ENCODE measurements around the gene VARS1.
"Not testable (repeated sequence)": the region's sequence is repeated elsewhere in the genome, so short reads cannot be mapped to it uniquely, and the experiment has no call there.

VARS1 gene

DNA sequence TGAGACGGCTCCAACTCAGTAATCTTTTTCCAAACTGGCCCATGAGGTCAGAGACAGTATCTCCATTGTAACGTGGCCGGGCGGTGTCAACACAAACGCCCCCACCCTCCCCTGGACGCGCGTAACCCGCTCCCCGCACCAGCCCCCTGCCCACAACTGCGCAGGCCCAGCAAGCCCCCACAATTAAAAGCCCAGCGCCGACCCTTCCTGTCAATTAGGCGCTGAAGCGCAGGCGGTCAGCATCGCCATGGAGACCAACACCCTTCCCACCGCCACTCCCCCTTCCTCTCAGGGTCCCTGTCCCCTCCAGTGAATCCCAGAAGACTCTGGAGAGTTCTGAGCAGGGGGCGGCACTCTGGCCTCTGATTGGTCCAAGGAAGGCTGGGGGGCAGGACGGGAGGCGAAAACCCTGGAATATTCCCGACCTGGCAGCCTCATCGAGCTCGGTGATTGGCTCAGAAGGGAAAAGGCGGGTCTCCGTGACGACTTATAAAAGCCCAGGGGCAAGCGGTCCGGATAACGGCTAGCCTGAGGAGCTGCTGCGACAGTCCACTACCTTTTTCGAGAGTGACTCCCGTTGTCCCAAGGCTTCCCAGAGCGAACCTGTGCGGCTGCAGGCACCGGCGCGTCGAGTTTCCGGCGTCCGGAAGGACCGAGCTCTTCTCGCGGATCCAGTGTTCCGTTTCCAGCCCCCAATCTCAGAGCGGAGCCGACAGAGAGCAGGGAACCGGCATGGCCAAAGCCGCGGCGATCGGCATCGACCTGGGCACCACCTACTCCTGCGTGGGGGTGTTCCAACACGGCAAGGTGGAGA, 19.7 kb upstream of the VARS1 start, which contains the start of the genes HSPA1A and HSPA1L:
TSS of gene HSPA1A (plus strand) at position 519 of the 814 bp plus-strand sequence. CDS start at position 733, 214 bp downstream.
TSS of gene HSPA1L (minus strand) at position 259 of the 814 bp plus-strand sequence. CDS start 3,311 bp downstream, outside the sequence.
- Mint-ChIP-seq H3K27me3 (ENCODE audit: low read depth, poor library complexity) (peaks cover 10% of the 10 kb centered on the region), H3K4me1 (peaks cover 30% of the 10 kb centered on the region), H3K4me3 (peak within 1 kb of the TSS; percentile 81), H3K27ac (peak within 1 kb of the TSS; percentile 99), H3K9me3 (peaks cover 35% of the 10 kb centered on the region), H3K36me3 (ENCODE audit: low read depth) (peaks cover 22% of the 10 kb centered on the region)
- TF ChIP-seq, protein P1, sequence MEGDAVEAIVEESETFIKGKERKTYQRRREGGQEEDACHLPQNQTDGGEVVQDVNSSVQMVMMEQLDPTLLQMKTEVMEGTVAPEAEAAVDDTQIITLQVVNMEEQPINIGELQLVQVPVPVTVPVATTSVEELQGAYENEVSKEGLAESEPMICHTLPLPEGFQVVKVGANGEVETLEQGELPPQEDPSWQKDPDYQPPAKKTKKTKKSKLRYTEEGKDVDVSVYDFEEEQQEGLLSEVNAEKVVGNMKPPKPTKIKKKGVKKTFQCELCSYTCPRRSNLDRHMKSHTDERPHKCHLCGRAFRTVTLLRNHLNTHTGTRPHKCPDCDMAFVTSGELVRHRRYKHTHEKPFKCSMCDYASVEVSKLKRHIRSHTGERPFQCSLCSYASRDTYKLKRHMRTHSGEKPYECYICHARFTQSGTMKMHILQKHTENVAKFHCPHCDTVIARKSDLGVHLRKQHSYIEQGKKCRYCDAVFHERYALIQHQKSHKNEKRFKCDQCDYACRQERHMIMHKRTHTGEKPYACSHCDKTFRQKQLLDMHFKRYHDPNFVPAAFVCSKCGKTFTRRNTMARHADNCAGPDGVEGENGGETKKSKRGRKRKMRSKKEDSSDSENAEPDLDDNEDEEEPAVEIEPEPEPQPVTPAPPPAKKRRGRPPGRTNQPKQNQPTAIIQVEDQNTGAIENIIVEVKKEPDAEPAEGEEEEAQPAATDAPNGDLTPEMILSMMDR (IDR thresholded peaks at IDR 0.05): no peak
- peak; percentile 86 for DNase-seq

DNA sequence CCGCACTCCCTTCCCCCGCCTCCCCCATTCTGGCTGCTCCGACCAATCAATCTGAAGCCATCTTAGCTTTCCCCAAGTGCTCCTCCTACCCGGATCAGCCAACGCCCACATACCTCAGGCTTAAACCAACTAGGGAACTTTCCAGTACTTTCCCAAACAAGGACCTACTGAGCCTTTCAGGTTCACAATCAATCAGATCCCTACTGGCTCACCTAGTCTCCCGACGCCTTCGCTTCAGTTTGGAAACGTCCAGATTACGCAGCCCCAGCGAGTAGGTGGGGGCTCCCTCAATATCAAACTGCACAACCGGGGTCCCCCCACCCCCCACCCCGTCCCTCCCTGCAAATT, 19.1 kb upstream of the VARS1 start:
- peaks cover 6% of the 10 kb centered on the region for H3K27me3 Mint-ChIP-seq (ENCODE audit: low read depth, poor library complexity)
- peak overlapping the region; percentile 99 for H3K27ac Mint-ChIP-seq
- TF ChIP-seq, protein P1 (IDR thresholded peaks at IDR 0.05): no peak
- peak; percentile 76 for DNase-seq
- peak overlapping the region; percentile 81 for H3K4me3 Mint-ChIP-seq
- peaks cover 25% of the 10 kb centered on the region for H3K4me1 Mint-ChIP-seq
- peaks cover 31% of the 10 kb centered on the region for H3K9me3 Mint-ChIP-seq
- peaks cover 22% of the 10 kb centered on the region for H3K36me3 Mint-ChIP-seq (ENCODE audit: low read depth)

DNA sequence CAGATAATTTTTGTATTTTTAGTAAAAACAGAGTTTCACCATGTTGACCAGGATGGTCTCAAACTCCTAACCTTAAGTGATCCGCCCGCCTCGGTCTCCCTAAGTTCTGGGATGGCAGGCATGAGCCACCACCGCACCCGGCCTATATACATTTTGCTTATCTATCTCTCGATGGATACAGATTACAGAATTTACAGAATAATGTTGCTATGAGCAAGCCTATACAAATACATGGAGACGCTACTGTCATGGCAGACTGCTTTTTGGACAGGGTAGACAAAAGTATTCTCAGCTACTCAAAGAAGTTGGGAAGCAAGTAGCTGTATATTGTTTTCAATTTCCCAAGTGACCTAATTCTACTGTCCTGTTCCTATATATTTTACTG, 17.9 kb upstream of the VARS1 start:
- DNase-seq: no peak
- H3K27me3 Mint-ChIP-seq (ENCODE audit: low read depth, poor library complexity): peaks cover 6% of the 10 kb centered on the region
- peaks cover 16% of the 10 kb centered on the region for H3K36me3 Mint-ChIP-seq (ENCODE audit: low read depth)
- peaks cover 29% of the 10 kb centered on the region for H3K4me1 Mint-ChIP-seq
- H3K27ac Mint-ChIP-seq: peak overlapping the region; percentile 86
- no peak overlapping the region for H3K4me3 Mint-ChIP-seq
- TF ChIP-seq, protein P1 (IDR thresholded peaks at IDR 0.05): no peak
- H3K9me3 Mint-ChIP-seq: peaks cover 22% of the 10 kb centered on the region

DNA sequence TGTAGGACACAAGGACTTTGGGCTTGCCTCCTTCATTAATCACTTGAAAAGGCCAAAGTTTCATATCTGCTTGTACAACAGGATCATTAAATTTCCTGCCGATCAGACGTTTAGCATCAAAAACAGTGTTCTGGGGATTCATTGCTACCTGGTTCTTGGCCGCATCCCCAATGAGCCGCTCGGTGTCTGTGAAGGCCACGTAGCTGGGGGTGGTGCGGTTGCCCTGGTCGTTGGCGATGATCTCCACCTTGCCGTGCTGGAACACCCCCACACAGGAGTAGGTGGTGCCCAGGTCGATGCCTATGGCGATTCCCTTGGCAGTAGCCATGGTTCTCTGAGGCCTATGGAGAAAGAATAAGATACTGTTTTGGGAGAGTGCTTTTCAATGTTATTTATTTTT, 16.1 kb upstream of the VARS1 start:
- peaks cover 6% of the 10 kb centered on the region for H3K36me3 Mint-ChIP-seq (ENCODE audit: low read depth)
- no peak overlapping the region for H3K27ac Mint-ChIP-seq
- H3K27me3 Mint-ChIP-seq (ENCODE audit: low read depth, poor library complexity): peaks cover 6% of the 10 kb centered on the region
- peaks cover 11% of the 10 kb centered on the region for H3K9me3 Mint-ChIP-seq
- TF ChIP-seq, protein P1 (IDR thresholded peaks at IDR 0.05): no peak
- peaks cover 29% of the 10 kb centered on the region for H3K4me1 Mint-ChIP-seq
- no peak for DNase-seq
- H3K4me3 Mint-ChIP-seq: no peak overlapping the region

DNA sequence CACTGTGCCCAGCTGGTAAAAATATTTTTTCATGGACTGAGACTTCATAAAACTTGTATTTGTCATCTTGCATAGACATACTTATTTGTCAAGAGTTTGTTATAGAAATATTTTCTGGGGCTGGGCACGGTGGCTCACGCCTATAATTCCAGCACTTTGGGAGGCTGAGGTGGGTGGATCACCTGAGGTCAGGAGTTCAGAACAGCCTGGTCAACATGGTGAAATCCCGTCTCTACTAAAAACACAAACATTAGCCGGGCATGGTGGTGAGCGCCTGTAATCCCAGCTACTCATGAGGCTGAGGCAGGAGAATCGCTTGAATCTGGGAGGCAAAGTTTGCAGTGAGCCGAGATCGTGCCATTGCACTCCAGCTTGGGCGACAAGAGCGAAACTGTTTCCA, 13.0 kb upstream of the VARS1 start:
- peaks cover 22% of the 10 kb centered on the region for H3K4me1 Mint-ChIP-seq
- not testable (repeated sequence) for DNase-seq; H3K27ac Mint-ChIP-seq; H3K36me3 Mint-ChIP-seq (ENCODE audit: low read depth); H3K9me3 Mint-ChIP-seq; H3K4me3 Mint-ChIP-seq; H3K27me3 Mint-ChIP-seq (ENCODE audit: low read depth, poor library complexity)

DNA sequence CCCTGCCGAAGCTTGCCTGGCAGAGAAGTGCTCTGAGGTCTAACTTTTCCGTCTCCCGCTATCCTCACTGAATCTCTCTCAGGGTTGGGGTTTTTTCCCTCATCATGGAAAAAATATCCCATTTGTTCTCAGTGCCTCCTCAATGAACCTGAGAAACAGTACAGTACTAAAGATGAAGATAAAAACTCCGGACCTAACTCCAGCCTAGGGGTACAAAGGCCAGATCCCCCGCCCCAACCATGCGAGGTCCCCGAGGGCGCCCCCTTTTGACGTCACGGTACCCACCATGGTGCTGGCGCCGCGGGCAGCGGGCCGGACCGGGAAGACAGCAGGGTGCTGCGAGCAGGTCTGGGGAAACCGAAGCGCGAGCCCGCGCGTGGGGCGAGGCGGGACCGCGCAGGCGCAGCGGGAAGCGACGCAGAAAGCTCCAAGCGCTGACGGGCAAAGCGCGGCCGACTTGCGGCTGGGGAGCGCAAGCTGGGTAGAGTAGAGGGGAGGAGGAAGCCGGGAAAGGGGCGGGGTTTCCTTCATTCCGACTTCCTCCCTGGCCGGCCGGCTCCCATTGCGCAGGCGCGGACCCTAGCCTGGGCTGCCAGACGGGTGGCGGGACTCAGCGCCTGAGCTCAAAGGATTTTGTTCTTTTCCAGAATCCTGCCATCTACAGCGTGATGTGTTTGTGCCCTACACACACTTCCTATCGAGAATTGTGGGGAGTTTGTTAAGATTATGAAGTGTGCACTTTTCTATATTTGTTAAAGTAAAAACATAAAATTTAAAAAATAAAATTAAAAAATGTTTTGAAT, 11.1 kb upstream of the VARS1 start, which contains the start of gene LSM2:
TSS of gene LSM2 (minus strand) at position 497 of the 803 bp plus-strand sequence. CDS start at position 288, 209 bp downstream.
- no peaks in the 10 kb centered on the region for H3K9me3 Mint-ChIP-seq
- peaks cover 8% of the 10 kb centered on the region for H3K36me3 Mint-ChIP-seq (ENCODE audit: low read depth)
- H3K27ac Mint-ChIP-seq: peak within 1 kb of the TSS; percentile 92
- TF ChIP-seq, protein P1 (IDR thresholded peaks at IDR 0.05): no peak
- no peaks in the 10 kb centered on the region for H3K27me3 Mint-ChIP-seq (ENCODE audit: low read depth, poor library complexity)
- DNase-seq: peak; percentile 99
- peak within 1 kb of the TSS; percentile 97 for H3K4me3 Mint-ChIP-seq
- H3K4me1 Mint-ChIP-seq: peaks cover 20% of the 10 kb centered on the region
